UCSD-AML1 (cell line): Measurements from ENCODE around the gene ZNF814.
A peak's percentile ranks its signal among the peaks of the same experiment; 100 is the strongest.
"Not testable (repeated sequence)": the region's sequence is repeated elsewhere in the genome, so short reads cannot be mapped to it uniquely, and the experiment has no call there.

ENCODE experiments used
- DNase-seq: peaks from one replicate; lab custom pipeline; 2025; ENCODE audit not compliant: unreplicated experiment; lab: John Stamatoyannopoulos, UW

The ZNF814 gene

DNA sequence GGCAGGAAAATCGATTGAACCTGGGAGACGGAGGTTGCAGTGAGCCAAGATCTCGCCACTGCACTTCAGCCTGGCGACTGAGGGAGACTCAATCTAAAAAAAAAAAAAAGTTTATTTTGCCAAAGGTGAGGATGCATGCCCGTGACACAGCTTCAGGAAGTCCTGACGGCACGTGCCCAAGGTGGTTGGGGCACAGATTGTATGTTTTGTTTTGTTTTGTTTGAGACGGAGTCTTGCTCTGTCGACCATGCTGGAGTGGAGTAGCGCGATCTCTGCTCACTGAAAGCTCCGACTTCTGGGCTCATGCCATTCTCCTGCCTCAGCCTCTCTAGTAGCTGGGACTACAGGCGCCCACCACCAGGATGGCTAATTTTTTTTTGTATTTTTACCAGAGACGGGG lies 70.9 kb downstream of the ZNF814 start:
- no peak for DNase-seq

- no peak for DNase-seq
Measured at GRCh38 chr19:57816652-57817051, 72.2 kb downstream of the ZNF814 start.

GRCh38 chr19:57815247-57816075 lies 73.4 kb downstream of the ZNF814 start:
- DNase-seq = no peak

DNA sequence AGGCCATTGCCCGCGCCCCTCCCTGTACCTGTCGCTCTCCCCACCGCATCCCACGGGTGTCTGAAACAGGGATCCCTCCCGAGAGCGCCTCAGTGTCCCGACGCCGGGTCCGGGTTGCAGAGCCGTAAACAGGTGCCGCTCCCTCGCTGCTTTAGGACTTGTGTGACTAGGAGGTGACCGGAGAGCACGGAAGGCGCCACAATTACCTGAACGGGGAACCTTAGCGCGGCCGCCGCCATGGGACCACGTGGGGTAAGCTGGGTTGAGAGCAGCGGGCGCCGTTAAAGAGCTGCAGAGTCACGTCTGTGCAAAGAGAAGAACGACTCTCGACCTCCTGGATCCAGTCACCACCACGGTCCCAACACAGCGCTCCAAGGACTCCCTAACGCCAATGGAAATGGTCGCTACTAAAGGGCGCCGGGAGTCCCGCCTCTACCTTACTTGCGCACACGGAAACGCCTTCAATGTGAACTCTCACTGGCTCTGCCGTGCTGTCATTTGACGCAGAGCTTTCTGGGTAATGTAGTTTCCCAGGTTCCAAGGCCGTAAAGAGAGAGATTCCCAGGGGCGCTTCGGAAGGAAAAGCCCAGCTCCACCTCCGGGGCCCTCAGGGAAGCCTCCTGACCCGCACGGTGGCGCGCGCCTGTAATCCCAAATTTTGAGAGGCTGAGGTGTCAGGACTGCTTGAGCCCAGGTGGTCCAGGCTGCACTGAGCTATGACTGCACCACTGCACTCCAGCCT lies 74.2 kb downstream of the ZNF814 start, which contains the start of gene ZNF552:
TSS of gene ZNF552 (minus strand) at position 409 of the 742 bp plus-strand sequence. CDS start at position 239, 170 bp downstream.
- DNase-seq = peak; percentile 82

- no peak for DNase-seq
Measured at GRCh38 chr19:57813919-57814504, 74.8 kb downstream of the ZNF814 start.

DNA sequence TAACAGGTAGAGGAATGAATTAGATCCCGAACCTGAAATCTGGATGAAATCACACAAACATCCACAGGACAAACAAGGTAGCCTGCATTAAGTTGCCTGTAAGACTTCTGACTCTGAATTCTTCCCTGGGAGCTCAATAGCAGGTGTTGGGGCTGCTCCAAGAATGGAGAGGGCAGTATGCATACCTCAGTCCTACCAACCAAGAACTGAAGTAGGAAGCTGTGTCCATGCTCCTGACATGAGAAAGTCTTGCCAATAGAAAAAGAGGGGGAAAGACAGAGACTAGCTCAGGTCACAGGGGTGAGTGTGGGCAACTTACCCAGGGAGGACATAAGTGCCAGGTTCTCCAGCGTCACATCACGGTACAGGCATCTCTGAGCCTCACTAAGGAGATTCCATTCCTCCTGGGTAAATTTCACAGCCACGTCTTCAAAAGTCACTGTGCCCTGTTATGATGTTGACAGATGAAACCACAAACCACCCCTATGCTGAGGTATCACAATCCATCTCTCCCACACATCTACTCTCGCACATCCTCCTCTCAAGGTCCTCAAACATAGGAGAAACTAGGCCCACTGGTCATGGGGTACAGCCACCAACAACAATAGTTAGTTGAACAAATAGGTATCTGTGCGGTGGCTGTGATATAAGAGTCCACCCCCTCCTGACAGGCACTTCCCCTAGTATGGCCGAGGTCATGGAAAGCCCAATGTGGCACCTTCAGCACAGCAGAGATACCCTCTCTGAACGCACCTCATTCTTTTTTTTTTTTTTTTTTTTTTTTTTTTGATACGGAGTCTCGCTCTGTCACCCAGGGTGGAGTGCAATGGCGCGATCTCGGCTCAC lies 75.6 kb downstream of the ZNF814 start:
- not testable (repeated sequence) for DNase-seq

DNA sequence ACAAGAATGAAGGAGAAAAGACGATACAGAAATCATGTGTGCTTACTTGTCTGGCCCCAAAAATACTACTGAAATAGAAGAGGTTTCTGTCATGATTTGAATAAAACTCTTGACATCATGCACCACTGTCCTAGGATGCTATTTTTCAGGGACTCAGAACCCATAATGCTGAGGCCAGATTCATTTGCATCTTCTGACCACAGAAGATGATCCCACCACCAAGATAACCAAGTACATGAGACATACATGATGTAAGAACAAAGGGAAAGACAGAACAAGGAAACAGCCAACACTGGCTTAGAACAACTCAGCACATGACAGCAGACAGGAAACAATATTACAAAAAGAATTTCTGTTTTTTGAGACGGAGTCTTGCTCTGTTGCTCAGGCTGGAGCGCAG lies 76.6 kb downstream of the ZNF814 start:
- no peak for DNase-seq

GRCh38 chr19:57810410-57811295 lies 78.2 kb downstream of the ZNF814 start:
- not testable (repeated sequence) for DNase-seq

- DNase-seq = no peak
Measured at GRCh38 chr19:57807541-57807940, 81.3 kb downstream of the ZNF814 start.

GRCh38 chr19:57803594-57804325 lies 85.1 kb downstream of the ZNF814 start:
- peak; percentile 22 for DNase-seq

- no peak for DNase-seq
Measured at GRCh38 chr19:57803265-57803593, 85.6 kb downstream of the ZNF814 start.

DNA sequence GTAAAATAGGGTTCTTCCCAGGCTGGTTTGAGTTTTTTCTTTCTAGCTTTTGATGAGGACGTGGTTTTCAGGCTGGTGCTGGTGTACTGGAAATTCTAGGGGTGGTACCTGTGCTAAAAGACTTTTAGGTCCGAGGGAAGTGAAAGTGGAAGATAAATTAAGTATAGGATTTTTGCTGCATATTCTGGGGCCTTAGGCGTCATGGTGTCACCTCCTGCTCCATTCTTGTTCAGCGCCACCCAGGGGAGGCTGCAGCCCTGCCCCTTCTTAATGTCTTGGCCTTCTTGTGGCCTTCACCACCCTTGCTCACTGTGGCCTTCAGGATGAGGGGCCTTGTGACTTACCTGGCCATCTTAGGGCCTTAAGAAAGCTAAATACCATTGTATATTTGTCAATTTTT lies 86.6 kb downstream of the ZNF814 start:
- no peak for DNase-seq

GRCh38 chr19:57800696-57801095 lies 88.1 kb downstream of the ZNF814 start:
- DNase-seq = no peak
